NCI-H187 treated with DMSO at 0.1 percent for 48 hours (cell line): ENCODE data around the gene TRIML2.
"Not testable (repeated sequence)": the region's sequence is repeated elsewhere in the genome, so short reads cannot be mapped to it uniquely, and the experiment has no call there.

Experiments
- DNase-seq: peaks from one replicate; lab custom pipeline; 2025; lab: John Stamatoyannopoulos, UW

TRIML2 gene

DNA sequence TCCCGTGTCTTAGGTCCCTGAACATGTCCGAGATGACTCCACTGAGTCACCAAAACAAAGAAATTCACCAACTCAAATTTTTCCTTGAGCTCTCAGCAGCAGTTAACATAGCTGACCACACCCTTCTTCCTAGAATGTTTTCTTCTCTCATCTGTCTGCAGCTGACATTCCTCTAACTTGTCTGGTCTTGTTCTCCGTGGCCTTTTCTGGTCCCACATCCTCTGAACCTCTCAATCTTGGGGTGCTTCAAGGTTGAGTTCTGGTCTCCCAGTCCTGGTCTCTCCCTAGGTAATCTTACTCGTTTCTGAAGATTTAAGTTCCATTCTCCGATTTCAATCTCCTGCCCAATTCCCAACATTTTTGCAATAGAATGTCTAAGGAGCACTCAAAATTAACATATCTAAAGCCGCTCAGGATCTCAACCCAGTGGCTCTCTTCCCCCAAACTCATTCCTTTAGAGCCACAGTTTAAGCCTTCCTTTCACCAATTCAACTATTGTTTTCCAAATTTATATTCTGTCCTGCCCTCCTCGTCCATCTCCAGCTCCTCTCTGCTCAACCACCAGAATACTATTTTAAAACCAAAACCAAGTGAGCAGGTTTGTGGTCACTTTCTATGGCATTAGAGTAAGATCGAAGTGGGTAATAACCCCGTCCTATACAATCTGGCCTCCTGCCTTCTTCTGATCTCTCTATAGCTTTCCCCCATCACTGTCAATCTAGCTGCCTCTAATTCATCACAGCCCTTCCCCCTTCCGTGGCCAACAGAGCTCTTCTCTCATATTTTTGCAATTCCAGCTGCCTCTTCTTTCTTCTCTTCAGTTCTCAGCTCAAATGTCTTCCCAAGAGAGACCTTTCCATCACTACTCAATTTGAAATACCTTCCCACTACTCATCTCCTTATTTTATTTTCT, 1.2 kb downstream of the TRIML2 start:
- no peak for DNase-seq

DNA sequence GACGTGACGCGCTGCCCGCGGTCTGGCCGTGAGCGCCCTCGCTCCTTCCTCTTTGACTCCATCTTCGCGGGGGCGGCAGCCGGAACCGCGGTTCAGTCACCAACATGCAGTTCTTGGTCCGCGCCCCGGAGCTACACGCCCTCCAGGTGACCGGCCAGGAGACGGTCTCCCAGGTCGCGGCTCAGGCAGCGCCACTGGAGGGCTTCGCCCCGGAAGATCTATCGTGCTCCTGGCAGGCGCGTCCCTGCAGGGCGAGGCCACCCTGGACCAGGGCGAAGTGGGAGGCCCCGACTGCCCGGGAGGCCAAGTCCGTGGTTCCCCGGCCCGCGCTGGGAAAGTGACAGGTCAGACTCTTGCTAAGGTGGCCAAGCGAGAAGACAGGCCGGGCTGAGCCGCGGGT, 2.9 kb downstream of the TRIML2 start:
- DNase-seq: no peak

DNA sequence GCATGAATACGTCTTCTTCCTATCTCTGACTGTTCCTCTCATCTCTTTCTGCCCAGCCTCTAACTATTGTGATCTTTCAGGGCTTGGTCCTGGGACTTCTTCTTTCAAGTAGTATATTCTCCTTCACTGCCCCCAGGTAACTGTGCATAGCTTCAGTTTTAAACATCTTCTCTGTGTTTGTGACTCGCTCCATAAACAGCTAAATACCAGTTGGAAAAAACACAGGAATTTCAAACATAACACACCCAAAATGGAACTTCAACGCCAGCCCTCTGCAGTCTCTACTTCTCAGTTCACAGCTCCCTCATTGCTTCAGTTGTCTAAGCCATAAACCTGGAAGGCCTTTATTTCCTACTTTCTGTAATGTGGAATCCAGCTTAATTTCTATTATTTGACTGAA, 16.6 kb downstream of the TRIML2 start:
- no peak for DNase-seq

DNA sequence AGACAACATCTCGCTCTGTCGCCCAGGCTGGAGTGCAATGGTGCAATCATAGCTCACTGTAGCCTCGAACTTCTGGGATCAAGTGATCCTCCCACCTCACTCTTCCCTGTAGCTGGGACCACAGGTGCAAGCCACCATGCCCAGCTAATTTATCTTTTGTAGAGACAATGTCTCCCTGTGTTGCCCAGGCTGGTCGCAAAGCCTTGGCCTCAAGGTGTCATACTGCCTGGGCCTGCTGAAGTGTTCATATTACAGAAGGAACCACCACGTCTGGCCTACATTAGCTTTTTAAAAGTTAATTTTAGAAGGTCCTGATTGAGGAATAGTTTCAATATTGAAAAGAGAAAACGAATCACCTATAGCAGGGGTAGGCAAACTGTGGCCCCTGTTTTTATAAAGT, 22.5 kb downstream of the TRIML2 start:
- no peak for DNase-seq

DNA sequence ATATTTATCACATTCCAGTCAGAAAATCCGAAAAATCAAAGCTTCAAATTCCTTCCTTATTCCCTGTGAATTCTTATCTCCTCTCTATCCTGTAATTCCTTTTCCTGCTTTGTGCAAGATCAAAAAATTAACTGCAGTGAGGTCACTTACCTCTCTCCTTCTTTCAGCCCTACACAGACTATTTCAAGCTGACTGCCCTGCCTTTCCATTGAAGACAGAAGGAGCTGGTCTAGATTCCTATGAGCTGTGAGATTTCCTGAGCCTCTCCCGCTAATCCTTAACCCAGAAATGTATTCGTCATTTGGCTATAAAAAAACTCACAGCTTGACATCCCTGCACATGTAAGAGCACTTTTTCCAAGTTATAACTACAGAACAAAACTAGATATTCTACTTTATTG, 26.6 kb downstream of the TRIML2 start:
- no peak for DNase-seq

DNA sequence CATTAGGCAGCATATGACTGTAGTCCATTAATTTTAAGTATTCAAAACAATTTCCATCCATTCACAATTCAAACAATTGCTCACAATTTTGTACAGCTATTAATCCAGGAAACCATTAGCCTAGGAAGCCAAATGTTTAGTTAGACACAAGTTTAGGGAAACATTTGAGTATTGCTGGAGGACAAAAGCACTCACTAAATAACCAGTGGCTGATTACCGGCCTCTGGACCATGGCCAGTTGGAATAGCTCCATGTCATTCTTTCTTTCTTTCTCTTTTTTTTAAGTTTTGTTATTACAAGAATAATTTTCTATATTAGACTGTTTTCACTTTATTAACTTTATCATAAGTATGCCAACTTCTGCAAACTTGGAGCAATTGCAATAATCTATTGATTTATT, 31.3 kb downstream of the TRIML2 start:
- DNase-seq: no peak

DNA sequence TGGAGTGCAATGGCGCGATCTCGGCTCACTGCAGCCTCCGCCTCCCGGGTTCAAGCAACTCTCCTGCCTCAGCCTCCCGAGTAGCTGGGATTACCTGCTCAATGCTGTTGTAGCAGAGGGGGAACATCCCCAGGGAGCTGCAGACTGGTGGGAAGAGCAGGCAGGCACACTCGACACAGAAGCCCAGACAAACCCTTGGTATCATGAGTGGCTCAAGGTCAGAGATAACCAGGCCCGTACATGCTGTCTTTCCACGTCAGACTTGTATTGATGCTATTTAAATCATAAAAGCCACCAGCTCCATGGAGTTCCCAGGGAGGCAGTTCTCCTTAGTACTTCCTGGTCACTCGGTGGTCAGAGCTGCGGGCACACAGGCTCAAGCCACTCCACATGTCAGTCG, 33.2 kb downstream of the TRIML2 start:
- DNase-seq: no peak

DNA sequence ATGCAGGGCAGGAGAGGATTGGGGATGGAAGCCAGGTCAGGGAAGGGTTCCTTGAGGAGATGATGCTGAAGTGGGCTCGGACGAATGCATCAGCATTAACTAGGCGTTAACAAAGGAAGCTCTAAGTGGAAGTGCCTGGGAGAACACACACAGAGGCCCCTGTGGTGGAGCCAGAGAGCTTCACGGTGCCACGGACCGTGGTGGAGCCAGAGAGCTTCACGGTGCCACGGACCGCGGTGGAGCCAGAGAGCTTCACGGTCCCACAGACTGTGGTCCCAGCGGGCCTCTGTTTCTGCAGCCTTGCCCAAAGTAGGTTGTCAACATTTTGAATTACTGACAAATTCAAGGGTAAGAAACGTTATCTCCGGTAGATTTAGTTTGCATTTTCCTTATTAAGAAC, 48.3 kb downstream of the TRIML2 start:
- DNase-seq: no peak

DNA sequence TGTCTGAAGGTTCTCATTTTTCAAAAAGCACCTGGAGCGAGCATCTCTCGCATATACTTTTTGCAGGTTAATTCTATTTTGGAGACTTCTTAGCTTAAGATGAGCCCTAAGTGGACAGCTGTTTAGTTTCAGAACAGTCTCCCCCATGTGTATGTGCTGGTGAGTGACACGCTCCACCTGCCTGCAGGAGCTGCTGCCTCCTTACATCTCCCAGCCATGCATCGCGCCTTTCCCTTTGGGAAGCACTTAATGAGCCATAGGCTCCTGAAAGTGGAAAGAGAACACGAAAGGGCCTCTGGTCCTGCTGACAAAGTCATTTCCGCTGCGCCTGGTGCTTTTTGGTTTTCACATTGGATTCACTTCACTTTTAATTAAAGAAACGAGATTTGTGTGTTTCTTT, 56.1 kb downstream of the TRIML2 start:
- no peak for DNase-seq

DNA sequence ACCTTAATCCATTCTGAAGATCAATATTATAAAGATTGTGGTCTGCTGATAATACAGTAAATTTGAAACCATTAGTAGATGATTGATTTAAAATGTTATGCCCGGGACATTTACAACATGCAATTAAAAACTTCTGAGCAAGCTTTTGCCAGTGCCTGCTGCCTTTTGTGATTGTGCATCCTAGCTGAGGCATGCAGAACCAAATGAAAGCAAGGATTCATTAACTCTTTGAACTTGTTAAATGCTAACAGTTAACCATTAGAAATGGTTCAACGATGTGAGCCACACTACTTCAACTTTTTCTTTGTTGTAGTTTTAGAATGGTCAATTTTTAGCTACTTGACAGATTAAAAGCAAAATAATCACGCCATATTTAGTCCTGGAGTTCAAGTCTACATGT, 62.7 kb downstream of the TRIML2 start:
- DNase-seq: no peak

DNA sequence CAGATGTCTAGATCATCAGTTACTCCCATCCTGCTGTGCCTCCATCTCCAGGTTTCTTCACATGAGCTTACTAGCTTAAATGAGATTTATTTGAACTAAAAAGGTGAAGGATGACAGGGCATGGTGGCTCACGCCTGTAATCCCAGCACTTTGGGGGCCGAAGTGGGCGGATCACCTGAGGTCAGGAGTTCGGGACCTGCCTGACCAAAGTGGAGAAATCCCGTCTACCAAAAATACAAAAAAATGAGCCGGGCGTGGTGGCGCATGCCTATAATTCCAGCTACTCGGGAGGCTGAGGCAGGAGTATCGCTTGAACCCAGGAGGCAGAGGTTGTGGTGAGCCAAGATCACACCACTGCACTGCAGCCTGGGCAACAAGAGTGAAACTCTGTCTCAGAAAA, 63.9 kb downstream of the TRIML2 start:
- not testable (repeated sequence) for DNase-seq

DNA sequence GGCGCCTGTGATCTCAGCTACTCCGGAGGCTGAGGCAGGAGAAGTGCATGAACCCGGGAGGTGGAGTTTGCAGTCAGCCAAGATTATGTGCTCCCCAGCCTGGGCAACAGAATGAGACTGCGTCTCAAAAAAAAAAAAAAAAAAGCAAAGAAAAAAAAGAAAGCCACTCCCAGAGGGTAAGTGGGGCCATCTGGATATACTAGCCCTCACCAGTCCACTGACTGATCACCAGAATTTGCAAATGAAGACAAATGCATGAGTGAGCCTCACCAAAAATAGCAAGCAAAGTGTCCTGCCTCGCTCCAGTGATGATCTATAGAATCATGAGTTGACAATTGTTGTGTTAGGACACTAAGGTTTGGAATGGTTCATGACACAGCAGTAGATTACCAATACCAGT, 66.2 kb downstream of the TRIML2 start:
- no peak for DNase-seq

DNA sequence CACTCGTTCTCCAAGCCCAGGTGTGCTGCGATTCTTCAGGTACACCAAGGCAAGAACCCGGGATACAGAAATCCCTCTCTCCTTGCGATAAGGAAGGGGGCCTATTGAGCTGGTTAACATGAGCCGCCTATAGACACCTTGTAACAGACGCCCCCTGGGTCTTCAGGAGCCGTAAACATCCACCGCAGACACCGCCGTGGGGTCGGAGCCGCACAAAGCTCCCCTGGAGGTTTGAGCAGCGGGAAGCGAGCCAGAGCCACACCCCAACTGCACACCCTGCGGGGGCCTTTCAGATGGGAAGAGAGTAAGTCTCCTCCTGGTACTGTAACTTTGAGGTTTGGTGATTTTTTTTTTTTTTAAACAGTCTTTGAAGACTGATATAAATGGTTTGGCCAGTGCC, 67.2 kb downstream of the TRIML2 start:
- no peak for DNase-seq

DNA sequence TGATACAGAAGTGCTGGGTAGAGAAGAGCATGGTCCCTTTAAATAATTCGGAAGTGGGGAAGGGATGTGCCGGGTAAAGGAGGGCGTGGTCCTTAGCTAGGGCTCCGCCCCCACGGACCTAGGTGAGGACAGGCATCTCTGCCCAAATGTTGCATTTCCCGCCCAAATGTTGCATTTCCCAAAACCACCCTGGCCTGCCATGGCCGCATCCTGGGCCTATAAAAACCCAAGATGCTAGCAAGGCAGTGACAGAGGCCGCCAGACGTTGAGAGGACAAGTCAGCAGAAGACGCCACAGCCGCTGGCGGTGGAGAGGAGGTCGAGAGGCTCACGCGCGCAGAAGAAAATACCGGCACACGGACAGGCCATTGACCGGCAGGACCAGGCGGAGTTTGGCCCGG, 67.7 kb downstream of the TRIML2 start:
- DNase-seq: no peak
